Lower lobe of right lung (tissue), 2 donors: ENCODE results near the gene BUB1B. TPM values are rescaled to one million over a fixed set of nuclear protein-coding genes. Genes with fewer than 3 reads are reported as not detected.

ENCODE experiments used
- ATAC-seq, 2 donors: fragments of 200-7000 bp; cut with Tn5 transposase; one replicate each; pipeline ENCODE4 v1.9.1; 2020 to 2022; ENCODE audit warnings: mild to moderate bottlenecking in 2 of 2, moderate library complexity in 2 of 2
- DNase-seq: peaks from one replicate; pipeline ENCODE4 v3.0.0-alpha.2; 2020
- H3K27ac ChIP-seq: fragments of 200-600 bp; one replicate; pipeline ENCODE4 v1.8.0; 2022
- H3K27me3 ChIP-seq: fragments of 200-600 bp; one replicate; pipeline ENCODE4 v1.8.0; 2022; ENCODE audit warnings: low read depth
- H3K36me3 ChIP-seq: fragments of 200-600 bp; one replicate; pipeline ENCODE4 v1.8.0; 2022; ENCODE audit warnings: mild to moderate bottlenecking
- H3K4me1 ChIP-seq: fragments of 200-600 bp; one replicate; pipeline ENCODE4 v1.8.0; 2022
- H3K4me3 ChIP-seq: fragments of 200-600 bp; one replicate; pipeline ENCODE4 v1.8.0; 2022; ENCODE audit warnings: mild to moderate bottlenecking
- H3K9me3 ChIP-seq: fragments of 200-600 bp; one replicate; pipeline ENCODE4 v1.8.0; 2022
- CTCF ChIP-seq: fragments of 200-600 bp; IDR thresholded peaks from one replicate; pipeline ENCODE4 v1.8.0; 2022; ENCODE audit warnings: antibody characterized with exemption, mild to moderate bottlenecking
- intact Hi-C: fragments of 100-400 bp; cut with DNase I; formaldehyde crosslinking; loops from one replicate; pipeline ENCODE4 v1.11.0; 2022
- total RNA-seq: library from RNA; stranded (reverse); fragmentation: NEBNext Ultra II Directional; extraction: Animal tissue kit (Norgen Biotek cat#: 25700); gene quantifications from one replicate; pipeline ENCODE4 v1.2.1, GENCODE V29; 2021
- donor health status: DM: no; HTN: yes; CAD: no; lungs with severe emphysema.

BUB1B gene
- total RNA-seq, 1 donor from 2014 or later: 1.4 TPM

- intact Hi-C loops: no loop called here
- DNase-seq (no peak), ATAC-seq (no peak)
- H3K27me3 ChIP-seq: peaks cover 18% of the 10 kb centered on the region
- H3K4me3 ChIP-seq: no peak overlapping the region
- no peak overlapping the region for H3K27ac ChIP-seq
- H3K4me1 ChIP-seq: peaks cover 11% of the 10 kb centered on the region
- H3K36me3 ChIP-seq: no peaks in the 10 kb centered on the region
- TF ChIP-seq CTCF: no peak
- H3K9me3 ChIP-seq: no peaks in the 10 kb centered on the region
Measured at GRCh38 chr15:40241269-40242212, 80.7 kb downstream of the BUB1B start.

- TF ChIP-seq CTCF: no peak
- Histone ChIP-seq H3K9me3 (no peaks in the 10 kb centered on the region), H3K27me3 (peaks cover 18% of the 10 kb centered on the region), H3K4me1 (peaks cover 11% of the 10 kb centered on the region), H3K36me3 (no peaks in the 10 kb centered on the region), H3K4me3 (no peak overlapping the region), H3K27ac (no peak overlapping the region)
- intact Hi-C loops: no loop called here
- ATAC-seq: no peak
- no peak for DNase-seq
Measured at GRCh38 chr15:40242213-40242599, 81.3 kb downstream of the BUB1B start.

- no peak for ATAC-seq
- H3K4me1 ChIP-seq: peaks cover 11% of the 10 kb centered on the region
- DNase-seq: no peak
- H3K36me3 ChIP-seq: no peaks in the 10 kb centered on the region
- H3K27me3 ChIP-seq: peaks cover 18% of the 10 kb centered on the region
- H3K27ac ChIP-seq: no peak overlapping the region
- intact Hi-C loops: no loop called here
- no peaks in the 10 kb centered on the region for H3K9me3 ChIP-seq
- no peak overlapping the region for H3K4me3 ChIP-seq
- TF ChIP-seq CTCF: no peak
Measured at GRCh38 chr15:40242601-40243000, 81.7 kb downstream of the BUB1B start.

- intact Hi-C loops: no loop called here
- ATAC-seq (no peak), DNase-seq (no peak)
- Histone ChIP-seq H3K4me1 (peaks cover 11% of the 10 kb centered on the region), H3K9me3 (no peaks in the 10 kb centered on the region), H3K27me3 (peaks cover 18% of the 10 kb centered on the region), H3K36me3 (no peaks in the 10 kb centered on the region), H3K4me3 (no peak overlapping the region), H3K27ac (no peak overlapping the region)
- TF ChIP-seq CTCF: no peak
Measured at GRCh38 chr15:40243126-40243810, 82.4 kb downstream of the BUB1B start.

- peak; percentile 70 to 78 for ATAC-seq
Measured at GRCh38 chr15:40244961-40245523, 84.2 kb downstream of the BUB1B start.

More at GRCh38 chr15:40244961-40245523, 84.2 kb downstream of the BUB1B start:
- H3K27me3 ChIP-seq: peaks cover 4% of the 10 kb centered on the region
- H3K4me1 ChIP-seq: peaks cover 5% of the 10 kb centered on the region
- H3K9me3 ChIP-seq: no peaks in the 10 kb centered on the region
- no peaks in the 10 kb centered on the region for H3K36me3 ChIP-seq
- no peak for TF ChIP-seq CTCF
- no peak for DNase-seq
- H3K4me3 ChIP-seq: no peak overlapping the region
- intact Hi-C loops: no loop called here
- H3K27ac ChIP-seq: peak overlapping the region; percentile 18
